Measurements from ENCODE around the gene PARVG.

DNA sequence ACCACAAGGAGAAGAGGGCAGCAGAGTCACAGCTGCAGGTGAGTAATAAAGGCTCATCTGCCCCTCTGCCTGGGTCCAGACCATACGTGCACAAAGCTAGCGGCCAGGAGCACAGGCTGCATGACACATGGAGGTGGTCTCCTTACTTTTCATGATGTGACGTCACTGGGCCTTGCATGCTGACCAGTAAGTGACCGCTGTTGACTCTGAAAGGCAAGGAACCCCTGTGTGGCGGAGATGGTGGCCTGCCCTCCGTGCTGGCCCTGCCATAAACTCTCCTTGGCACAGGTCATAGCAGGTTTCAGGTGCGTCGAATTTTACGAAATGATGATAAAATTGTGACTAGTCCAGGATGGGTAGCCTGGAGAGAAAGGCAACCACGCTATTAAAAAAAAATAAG lies 7.6 kb upstream of the PARVG start:
- TF ChIP-seq CTCF (IDR thresholded peaks at IDR 0.05; ENCODE audit: low read depth, low read length, poor library complexity, severe bottlenecking) (no peak), EZH2phosphoT487 (IDR thresholded peaks at IDR 0.05; ENCODE audit: borderline replicate concordance, low read length) (no peak)
